C4-2B (cell line): ENCODE data around the gene RHBG.

Source experiments
- H3K27ac ChIP-seq: fragments of 450-650 bp; 2 replicates; pipeline ENCODE4 v1.5.1; 2017
- CTCF ChIP-seq: fragments of 450-650 bp; conservative IDR thresholded peaks from 2 replicates; pipeline ENCODE4 v1.5.1; 2017; ENCODE audit warnings: mild to moderate bottlenecking
- ZFX ChIP-seq: fragments of 450-650 bp; IDR thresholded peaks from 2 replicates; pipeline ENCODE4 v1.6.1; 2017

The RHBG gene

GRCh38 chr1:156405670-156406069 lies 36.7 kb downstream of the RHBG start:
- TF ChIP-seq ZFX (no peak), CTCF (no peak)
- H3K27ac ChIP-seq = no peak overlapping the region

- H3K27ac ChIP-seq = no peak overlapping the region
Measured at GRCh38 chr1:156406251-156406650, 37.2 kb downstream of the RHBG start.

GRCh38 chr1:156407344-156407743 lies 38.3 kb downstream of the RHBG start:
- no peak for TF ChIP-seq ZFX
- TF ChIP-seq CTCF = no peak
- H3K27ac ChIP-seq = no peak overlapping the region

More at GRCh38 chr1:156406251-156406650, 37.2 kb downstream of the RHBG start:
- no peak for TF ChIP-seq CTCF
- TF ChIP-seq ZFX = no peak

- TF ChIP-seq ZFX = no peak
- no peak for TF ChIP-seq CTCF
- no peak overlapping the region for H3K27ac ChIP-seq
Measured at GRCh38 chr1:156407760-156408159, 38.7 kb downstream of the RHBG start.

GRCh38 chr1:156409439-156409838 lies 40.4 kb downstream of the RHBG start:
- no peak overlapping the region for H3K27ac ChIP-seq
- TF ChIP-seq CTCF = no peak
- TF ChIP-seq ZFX = no peak

- TF ChIP-seq ZFX (no peak), CTCF (no peak)
- H3K27ac ChIP-seq = no peak overlapping the region
Measured at GRCh38 chr1:156410238-156410637, 41.2 kb downstream of the RHBG start.

GRCh38 chr1:156410740-156411139 lies 41.7 kb downstream of the RHBG start:
- H3K27ac ChIP-seq = no peak overlapping the region
- TF ChIP-seq CTCF (no peak), ZFX (no peak)
